KMS-11 (cell line): Measurements from ENCODE around the gene PTGS1.
"Not testable (repeated sequence)": the region's sequence is repeated elsewhere in the genome, so short reads cannot be mapped to it uniquely, and the experiment has no call there.

Experiments used
- H2AFZ ChIP-seq: fragments of 200-600 bp; sonication (generic); 2 replicates; pipeline ENCODE4 v1.6.1; 2016; ENCODE audit warnings: antibody characterized with exemption, mixed run types, low read depth
- H3K27ac ChIP-seq: fragments of 200-600 bp; sonication (generic); 2 replicates; pipeline ENCODE4 v1.6.1; 2016; ENCODE audit warnings: mild to moderate bottlenecking, mixed run types
- H3K27me3 ChIP-seq: fragments of 200-600 bp; sonication (generic); 2 replicates; pipeline ENCODE4 v1.6.1; 2017; ENCODE audit warnings: mild to moderate bottlenecking, low read depth, mixed run types, moderate library complexity; ENCODE audit not compliant: insufficient read depth
- H3K36me3 ChIP-seq: fragments of 200-600 bp; sonication (generic); 2 replicates; pipeline ENCODE4 v1.6.1; 2017; ENCODE audit warnings: mild to moderate bottlenecking, mixed run types; ENCODE audit not compliant: insufficient read depth
- H3K4me1 ChIP-seq: fragments of 200-600 bp; sonication (generic); 2 replicates; pipeline ENCODE4 v1.6.1; 2016; ENCODE audit warnings: mild to moderate bottlenecking, low read depth, mixed run types; ENCODE audit not compliant: poor library complexity, severe bottlenecking
- H3K4me2 ChIP-seq: fragments of 200-600 bp; sonication (generic); 2 replicates; pipeline ENCODE4 v1.7.0; 2016; ENCODE audit warnings: mild to moderate bottlenecking, mixed run types
- H3K4me3 ChIP-seq: fragments of 200-600 bp; sonication (generic); IDR thresholded peaks from 2 replicates; pipeline ENCODE4 v1.6.1; 2017; ENCODE audit warnings: low read depth, low read length, mixed read lengths; ENCODE audit not compliant: insufficient read depth
- H3K79me2 ChIP-seq: fragments of 200-600 bp; sonication (generic); 2 replicates; pipeline ENCODE4 v1.6.1; 2016; ENCODE audit warnings: low read depth, mixed run types; ENCODE audit not compliant: insufficient read depth
- H3K9ac ChIP-seq: fragments of 200-600 bp; sonication (generic); 2 replicates; pipeline ENCODE4 v1.6.1; 2016; ENCODE audit warnings: mild to moderate bottlenecking, mixed run types
- H4K20me1 ChIP-seq: fragments of 200-600 bp; sonication (generic); 2 replicates; pipeline ENCODE4 v1.6.1; 2016; ENCODE audit warnings: mild to moderate bottlenecking, mixed run types; ENCODE audit not compliant: insufficient read depth
- CTCF ChIP-seq: fragments of 200-600 bp; sonication (generic); conservative IDR thresholded peaks from 2 replicates; pipeline ENCODE4 v1.6.1; 2017; ENCODE audit warnings: low read depth, mild to moderate bottlenecking, antibody characterized with exemption, low read length, moderate library complexity, mixed read lengths

The PTGS1 gene

GRCh38 chr9:122406070-122406890, 35.5 kb downstream of the PTGS1 start:
- H3K27ac ChIP-seq, result no peak overlapping the region
- H3K9ac ChIP-seq, result no peak overlapping the region
- no peak for TF ChIP-seq CTCF
- no peak overlapping the region for H3K4me3 ChIP-seq
- no peak overlapping the region for H3K4me2 ChIP-seq
- H3K79me2 ChIP-seq, result no peaks in the 10 kb centered on the region
- H2AFZ ChIP-seq, result no peak overlapping the region
- no peaks in the 10 kb centered on the region for H4K20me1 ChIP-seq
- no peaks in the 10 kb centered on the region for H3K27me3 ChIP-seq
- H3K4me1 ChIP-seq, result no peaks in the 10 kb centered on the region
- H3K36me3 ChIP-seq, result no peaks in the 10 kb centered on the region

DNA sequence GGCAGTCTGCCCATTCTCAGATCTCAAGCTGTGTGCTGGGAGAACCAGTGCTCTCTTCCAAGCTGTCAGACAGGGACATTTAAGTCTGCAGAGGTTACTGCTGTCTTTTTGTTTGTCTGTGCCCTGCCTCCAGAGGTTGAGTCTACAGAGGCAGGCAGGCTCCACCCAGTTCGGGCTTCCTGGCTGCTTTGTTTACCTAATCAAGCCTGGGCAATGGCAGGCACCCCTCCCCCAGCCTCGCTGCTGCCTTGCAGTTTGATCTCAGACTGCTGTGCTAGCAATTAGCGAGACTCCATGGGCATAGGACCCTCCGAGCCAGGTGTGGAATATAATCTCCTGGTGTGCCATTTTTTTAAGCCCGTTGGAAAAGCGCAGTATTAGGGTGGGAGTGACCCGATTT, 43.3 kb downstream of the PTGS1 start:
- not testable (repeated sequence) for H3K27me3 ChIP-seq, H3K79me2 ChIP-seq, H3K9ac ChIP-seq, H4K20me1 ChIP-seq, H3K27ac ChIP-seq, H3K4me1 ChIP-seq, H2AFZ ChIP-seq, H3K4me2 ChIP-seq, H3K4me3 ChIP-seq, H3K36me3 ChIP-seq

DNA sequence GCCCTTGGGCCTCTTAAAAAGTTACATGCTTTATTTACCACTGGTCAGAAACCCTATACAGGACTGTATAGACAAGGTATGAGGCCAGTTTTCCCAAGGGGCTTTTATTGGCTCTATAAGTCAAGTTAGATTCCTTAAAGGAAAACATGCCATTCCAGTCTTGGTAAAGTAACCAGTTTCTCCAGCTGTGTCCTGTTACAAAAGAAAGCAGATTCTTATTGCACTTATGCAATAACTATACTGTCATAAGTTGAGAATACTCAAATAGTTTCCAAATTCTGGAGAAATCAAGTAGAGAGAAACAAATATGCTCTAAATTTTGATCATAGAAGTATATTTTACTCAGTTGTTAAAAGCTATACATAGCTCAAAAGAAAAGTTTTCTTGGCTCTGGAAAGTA, 47.2 kb downstream of the PTGS1 start:
- H4K20me1 ChIP-seq, result no peaks in the 10 kb centered on the region
- H2AFZ ChIP-seq, result no peak overlapping the region
- no peak overlapping the region for H3K27ac ChIP-seq
- H3K4me2 ChIP-seq, result no peak overlapping the region
- H3K4me3 ChIP-seq, result no peak overlapping the region
- no peak overlapping the region for H3K9ac ChIP-seq
- H3K79me2 ChIP-seq, result no peaks in the 10 kb centered on the region
- no peaks in the 10 kb centered on the region for H3K4me1 ChIP-seq
- no peaks in the 10 kb centered on the region for H3K36me3 ChIP-seq
- no peak for TF ChIP-seq CTCF
- no peaks in the 10 kb centered on the region for H3K27me3 ChIP-seq

DNA sequence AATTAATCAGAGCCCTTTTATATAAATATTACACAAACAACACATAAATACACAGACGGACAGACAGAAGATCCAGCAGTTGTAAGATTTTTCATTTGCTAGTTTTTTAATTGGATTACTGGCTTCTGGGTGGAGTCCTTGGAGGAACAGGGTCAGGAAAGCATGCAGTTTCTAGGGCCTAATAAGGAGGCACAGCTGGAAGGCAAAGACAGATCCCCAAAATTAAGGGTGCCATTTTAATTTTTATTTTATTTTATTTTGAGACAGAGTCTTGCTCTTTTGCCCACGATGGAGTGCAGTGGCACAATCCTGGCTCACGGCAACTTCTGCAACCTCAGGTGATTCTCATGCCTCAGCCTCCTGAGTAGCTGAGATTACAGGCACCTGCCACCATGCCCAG, 49.5 kb downstream of the PTGS1 start:
- Histone ChIP-seq H3K79me2 (no peaks in the 10 kb centered on the region), H3K27ac (no peak overlapping the region), H3K27me3 (no peaks in the 10 kb centered on the region), H3K4me2 (no peak overlapping the region), H3K36me3 (no peaks in the 10 kb centered on the region), H3K4me1 (no peaks in the 10 kb centered on the region), H3K4me3 (no peak overlapping the region), H3K9ac (no peak overlapping the region), H2AFZ (no peak overlapping the region), H4K20me1 (no peaks in the 10 kb centered on the region)
- no peak for TF ChIP-seq CTCF

DNA sequence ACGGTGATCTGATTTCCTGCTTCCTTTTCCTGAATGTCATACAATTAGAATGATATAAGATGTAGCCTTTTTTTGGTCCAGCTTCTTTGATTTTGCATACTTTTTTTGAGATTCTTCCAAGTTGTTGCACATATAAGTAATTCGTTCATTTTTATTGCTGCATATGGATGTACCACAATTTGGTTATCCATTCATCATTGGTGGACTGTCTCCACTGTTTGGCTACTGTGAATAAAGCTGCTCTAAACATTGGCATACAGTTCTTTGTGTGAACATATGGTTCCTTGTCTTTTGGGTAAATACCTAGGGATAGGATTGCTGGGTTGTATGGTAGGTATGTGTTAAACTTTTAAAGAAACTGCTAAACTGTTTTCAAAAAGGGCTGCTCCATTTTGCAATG, 54.3 kb downstream of the PTGS1 start:
- no peaks in the 10 kb centered on the region for H4K20me1 ChIP-seq
- H3K9ac ChIP-seq, result no peak overlapping the region
- H3K36me3 ChIP-seq, result no peaks in the 10 kb centered on the region
- no peaks in the 10 kb centered on the region for H3K79me2 ChIP-seq
- H3K4me1 ChIP-seq, result no peaks in the 10 kb centered on the region
- no peaks in the 10 kb centered on the region for H3K27me3 ChIP-seq
- no peak overlapping the region for H3K4me3 ChIP-seq
- H3K4me2 ChIP-seq, result no peak overlapping the region
- no peak overlapping the region for H3K27ac ChIP-seq
- TF ChIP-seq CTCF, result no peak
- no peak overlapping the region for H2AFZ ChIP-seq
